Panc1 (cell line): ENCODE results near the gene RNF182.

Source experiments
- CTCF ChIP-seq: fragments of 450-650 bp; IDR thresholded peaks from 2 replicates; pipeline ENCODE4 v1.5.1; 2017; ENCODE audit warnings: mild to moderate bottlenecking
- POLR2AphosphoS5 ChIP-seq: IDR thresholded peaks from 2 replicates; pipeline ENCODE4 v1.6.1; 2012; ENCODE audit warnings: mild to moderate bottlenecking, low read depth, low read length, moderate library complexity
- REST ChIP-seq, 2 experiments: IDR thresholded peaks; 2 replicates each; pipeline ENCODE4 v1.6.1; 2011 to 2012; ENCODE audit warnings: low read depth in 2 of 2, control low read depth in 1 of 2, low read length in 1 of 2, mild to moderate bottlenecking in 1 of 2, moderate library complexity in 1 of 2; ENCODE audit not compliant: insufficient read depth in 1 of 2
- SIN3A ChIP-seq: IDR thresholded peaks from 2 replicates; pipeline ENCODE4 v1.6.1; 2012; ENCODE audit warnings: low read depth, mild to moderate bottlenecking, low read length, moderate library complexity, borderline replicate concordance; ENCODE audit not compliant: insufficient read depth
- TCF7L2 ChIP-seq: IDR thresholded peaks from 2 replicates; pipeline ENCODE4 v1.6.1; 2011; ENCODE audit warnings: mild to moderate bottlenecking, low read depth, low read length, inconsistent platforms

GRCh38 chr6:13998356-13998755, 73.6 kb downstream of the RNF182 start:
- no peak for TF ChIP-seq CTCF
- TF ChIP-seq POLR2AphosphoS5, result no peak
- no peak for TF ChIP-seq TCF7L2
- no peak for TF ChIP-seq SIN3A
- no peak for TF ChIP-seq REST (IDR thresholded peaks at IDR 0.05; ENCODE audit: insufficient read depth in 1 of 2, low read depth in 2 of 2, low read length in 1 of 2)
